HepG2 (cell line): ENCODE data around the gene ADIRF.

Source experiments
- ADNP ChIP-seq: sonication (generic); formaldehyde crosslinking; IDR thresholded peaks from 2 replicates; pipeline ENCODE4 v1.4.0; 2020; ENCODE audit warnings: missing genetic modification reagents
- GABPA ChIP-seq, 2 experiments: IDR thresholded peaks; 2 replicates each; pipeline ENCODE4 v1.6.1; 2011 to 2016; ENCODE audit warnings: low read depth in 2 of 2, low read length in 1 of 2, missing biosample characterization in 1 of 2, missing genetic modification characterization in 1 of 2
- MIER3 ChIP-seq: IDR thresholded peaks from 2 replicates; pipeline ENCODE4 v1.6.1; 2016; ENCODE audit warnings: missing compliant biosample characterization, borderline replicate concordance
- NONO ChIP-seq, 2 experiments: fragments of 450-650 bp in 1 of 2; sonication (generic) in 1 of 2; formaldehyde crosslinking in 1 of 2; IDR thresholded peaks in 1 of 2; conservative IDR thresholded peaks in 1 of 2; 2 replicates each; pipeline versions ENCODE4 v1.6.1 to v1.8.0; 2017 to 2022; ENCODE audit warnings: mild to moderate bottlenecking in 1 of 2, missing genetic modification reagents in 1 of 2, moderate library complexity in 1 of 2
- POLR2AphosphoS5 ChIP-seq: IDR thresholded peaks from 2 replicates; pipeline ENCODE4 v1.6.1; 2012; ENCODE audit warnings: low read depth, low read length
- RBAK ChIP-seq: sonication (generic); formaldehyde crosslinking; IDR thresholded peaks from 2 replicates; pipeline ENCODE4 v1.5.1; 2020; ENCODE audit warnings: mild to moderate bottlenecking, missing genetic modification reagents
- SMC3 ChIP-seq: IDR thresholded peaks from 2 replicates; pipeline ENCODE4 v1.6.1; 2011; ENCODE audit warnings: low read length, improper control_type of control experiment
- ZNF33A ChIP-seq: sonication (generic); formaldehyde crosslinking; IDR thresholded peaks from 2 replicates; pipeline ENCODE4 v1.5.1; 2020; ENCODE audit warnings: missing genetic modification reagents, mild to moderate bottlenecking, moderate library complexity, borderline replicate concordance
- ZNF589 ChIP-seq: sonication (generic); formaldehyde crosslinking; conservative IDR thresholded peaks from 2 replicates; pipeline ENCODE4 v1.8.0; 2022; ENCODE audit warnings: mild to moderate bottlenecking, moderate library complexity, missing genetic modification reagents
- TF ChIP-seq, protein P1 (sequence below): sonication (generic); formaldehyde crosslinking; IDR thresholded peaks from 2 replicates; pipeline ENCODE4 v1.5.0; 2020; ENCODE audit warnings: mild to moderate bottlenecking, missing genetic modification reagents, moderate library complexity

DNA sequence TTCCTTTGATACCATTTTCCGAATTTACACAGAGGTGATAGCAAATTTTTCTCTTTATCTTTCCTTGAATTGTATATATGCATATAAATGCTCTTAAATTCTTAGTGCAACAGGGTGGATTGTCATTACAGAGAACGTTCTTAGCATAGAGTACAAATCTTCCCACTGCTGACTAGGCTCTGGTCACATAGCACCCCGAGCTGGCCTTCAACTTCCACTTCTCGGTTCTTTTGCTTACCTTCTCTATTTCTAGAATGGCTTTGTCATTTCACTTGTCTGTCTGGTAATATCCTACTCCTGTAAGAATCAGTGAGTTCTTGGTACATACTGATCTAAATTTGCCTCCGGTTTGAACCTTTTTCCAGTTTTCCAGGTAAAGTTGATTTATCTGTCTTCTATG is 13.4 kb downstream of the ADIRF start:
- TF ChIP-seq MIER3 (CRISPR knock-in tag) (no peak), RBAK (CRISPR knock-in tag) (no peak), ZNF33A (CRISPR knock-in tag) (no peak), SMC3 (no peak), GABPA (IDR thresholded peaks at IDR 0.05; ENCODE audit: low read depth, low read length) (no peak), GABPA (CRISPR knock-in tag; IDR thresholded peaks at IDR 0.05; ENCODE audit: low read depth) (no peak), NONO (IDR thresholded peaks at IDR 0.05) (no peak), NONO (CRISPR knock-in tag; conservative IDR thresholded peaks at IDR 0.05) (no peak), POLR2AphosphoS5 (no peak), ZNF589 (CRISPR knock-in tag) (no peak), ADNP (no peak)
- TF ChIP-seq, protein P1, sequence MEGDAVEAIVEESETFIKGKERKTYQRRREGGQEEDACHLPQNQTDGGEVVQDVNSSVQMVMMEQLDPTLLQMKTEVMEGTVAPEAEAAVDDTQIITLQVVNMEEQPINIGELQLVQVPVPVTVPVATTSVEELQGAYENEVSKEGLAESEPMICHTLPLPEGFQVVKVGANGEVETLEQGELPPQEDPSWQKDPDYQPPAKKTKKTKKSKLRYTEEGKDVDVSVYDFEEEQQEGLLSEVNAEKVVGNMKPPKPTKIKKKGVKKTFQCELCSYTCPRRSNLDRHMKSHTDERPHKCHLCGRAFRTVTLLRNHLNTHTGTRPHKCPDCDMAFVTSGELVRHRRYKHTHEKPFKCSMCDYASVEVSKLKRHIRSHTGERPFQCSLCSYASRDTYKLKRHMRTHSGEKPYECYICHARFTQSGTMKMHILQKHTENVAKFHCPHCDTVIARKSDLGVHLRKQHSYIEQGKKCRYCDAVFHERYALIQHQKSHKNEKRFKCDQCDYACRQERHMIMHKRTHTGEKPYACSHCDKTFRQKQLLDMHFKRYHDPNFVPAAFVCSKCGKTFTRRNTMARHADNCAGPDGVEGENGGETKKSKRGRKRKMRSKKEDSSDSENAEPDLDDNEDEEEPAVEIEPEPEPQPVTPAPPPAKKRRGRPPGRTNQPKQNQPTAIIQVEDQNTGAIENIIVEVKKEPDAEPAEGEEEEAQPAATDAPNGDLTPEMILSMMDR (CRISPR knock-in tag): no peak
